GM21576 (cell line): Measurements from ENCODE around the gene KIF5B.

Source experiments
- ATAC-seq: cut with Tn5 transposase; IDR thresholded peaks from one replicate; pipeline ENCODE4 v1.9.1; 2021; ENCODE audit warnings: mild to moderate bottlenecking, moderate library complexity; ENCODE audit not compliant: unreplicated experiment

KIF5B gene

DNA sequence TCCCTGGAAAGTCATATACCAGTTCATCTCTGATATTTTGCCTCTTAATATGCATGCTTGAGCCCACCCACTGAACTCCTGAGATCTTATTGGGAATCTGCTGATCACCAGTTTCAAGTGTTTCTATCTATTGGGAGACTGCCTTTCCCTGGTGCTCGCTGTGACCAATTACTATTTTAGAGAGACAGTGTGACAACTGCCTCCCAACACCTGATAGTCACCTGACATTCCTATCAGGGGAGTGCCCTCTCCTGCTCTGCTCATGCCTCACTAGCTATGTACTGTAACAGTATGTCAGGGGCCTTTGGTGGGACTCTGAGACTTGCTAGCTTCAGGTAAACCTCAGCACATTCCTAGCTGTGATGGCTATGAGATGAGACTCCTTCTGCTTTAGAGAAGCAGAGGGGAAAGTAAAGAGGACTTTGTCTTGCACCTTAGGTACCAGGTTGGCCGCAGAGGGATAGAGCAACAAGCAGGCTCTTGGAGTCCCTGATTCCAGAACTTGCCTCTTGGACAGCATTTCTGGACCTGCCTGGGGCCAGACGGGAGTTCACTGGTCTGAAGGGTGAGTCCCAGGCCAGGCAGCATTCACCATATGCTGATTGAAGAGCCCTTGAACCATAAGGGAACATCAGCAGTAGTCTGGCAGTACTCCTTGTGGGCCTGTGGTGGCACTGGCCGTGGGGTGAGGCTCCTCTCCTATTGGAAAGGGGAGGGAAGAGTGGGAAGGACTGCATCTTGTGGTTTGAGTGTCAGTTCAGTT lies 93.2 kb downstream of the KIF5B start:
- no peak for ATAC-seq

DNA sequence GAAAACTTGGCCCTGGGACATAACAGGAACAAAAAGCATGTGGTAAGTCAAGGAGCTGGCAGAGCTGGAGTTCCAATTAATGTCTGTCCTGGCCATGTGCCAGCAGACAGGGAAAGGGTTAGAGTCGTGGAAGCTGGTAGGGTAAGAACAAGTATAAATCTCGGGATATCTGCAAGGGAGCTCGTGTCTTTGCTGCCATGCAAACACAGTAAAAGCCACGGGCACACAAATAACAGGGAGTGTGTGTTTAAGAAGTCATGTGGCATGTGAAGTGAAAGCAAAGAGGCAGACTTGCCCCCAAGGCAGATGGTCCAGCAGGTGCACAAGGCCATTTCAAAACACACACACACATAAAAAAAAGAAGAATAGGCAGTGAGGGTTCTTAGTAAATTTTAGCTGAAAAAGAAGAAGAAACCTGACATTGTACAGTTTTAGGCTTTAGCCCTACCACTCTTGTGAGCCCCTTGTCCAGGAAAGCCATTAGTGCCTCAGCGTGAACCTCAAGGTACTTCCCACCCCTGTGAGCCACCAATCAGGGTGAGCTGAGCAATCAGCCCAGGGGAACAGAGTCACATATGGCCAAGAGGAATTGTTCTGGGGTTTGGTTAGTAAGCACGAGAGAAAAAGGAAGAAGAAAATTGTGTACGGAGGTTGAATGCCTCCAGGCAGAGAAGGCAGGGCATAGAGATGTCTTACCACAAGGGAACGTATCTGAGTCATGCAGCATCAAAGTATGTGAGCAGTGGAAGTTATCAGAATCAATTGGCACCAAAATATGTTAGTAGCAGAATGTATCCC lies 94.7 kb downstream of the KIF5B start:
- no peak for ATAC-seq

DNA sequence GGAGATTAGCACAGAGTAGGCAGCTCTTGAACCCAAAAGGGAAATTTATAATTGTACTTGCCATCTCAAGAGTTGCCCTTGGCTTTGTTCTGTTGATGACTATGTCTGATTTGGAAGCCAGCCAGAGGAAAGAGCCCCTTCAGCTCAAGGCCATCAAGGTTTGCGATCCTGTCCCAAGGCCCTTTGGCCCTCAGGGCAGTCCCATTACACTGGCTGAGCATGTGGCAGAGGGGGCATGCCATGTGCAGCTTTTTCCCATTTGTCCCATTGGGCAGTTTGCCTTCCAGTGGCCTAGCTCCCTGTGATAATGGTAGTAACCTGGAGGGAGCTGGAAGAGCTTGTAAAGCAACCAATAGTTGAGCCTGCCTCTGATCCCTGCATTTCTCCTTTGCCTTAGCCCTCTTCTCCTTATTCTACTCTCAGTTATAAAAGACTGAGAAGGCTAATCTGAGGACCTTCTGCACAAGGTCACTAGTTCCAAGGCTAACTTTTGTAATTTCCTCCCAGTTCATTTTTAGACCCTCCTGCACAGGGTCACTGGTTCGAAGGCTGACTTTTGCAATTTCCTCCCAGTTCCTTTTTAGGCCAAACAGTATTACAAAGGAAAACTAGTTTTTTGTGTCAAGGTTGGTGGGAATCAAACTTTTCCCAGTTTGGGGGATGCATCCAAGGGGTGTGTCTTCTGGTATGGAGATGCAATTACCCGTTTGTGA lies 96.6 kb downstream of the KIF5B start:
- no peak for ATAC-seq
